ENCODE data around the gene OR2D3.
"Not testable (repeated sequence)": the region's sequence is repeated elsewhere in the genome, so short reads cannot be mapped to it uniquely, and the experiment has no call there.

The OR2D3 gene

DNA sequence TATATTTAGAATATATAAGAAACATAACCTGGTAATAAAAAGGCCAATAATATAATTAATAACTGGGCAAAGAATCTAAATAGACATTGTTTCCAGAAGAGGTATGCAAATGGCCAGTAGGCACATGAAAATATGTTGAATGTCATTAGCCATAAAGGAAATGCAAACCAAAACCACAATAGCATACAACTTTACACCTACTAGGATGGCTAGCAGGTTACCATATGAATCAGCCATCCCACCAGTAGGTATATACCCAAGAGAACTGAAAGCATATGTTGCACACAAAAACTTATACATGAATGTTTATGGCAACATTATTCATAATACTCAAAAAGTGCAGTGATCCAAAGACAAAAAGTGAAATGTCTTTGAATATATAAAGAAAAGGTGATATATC lies 25.8 kb upstream of the OR2D3 start:
- H3K4me3 ChIP-seq (ENCODE audit: low read depth in 1 of 2, low read length in 1 of 2) = no peak overlapping the region
- H3K27me3 ChIP-seq = no peaks in the 10 kb centered on the region
- H3K36me3 ChIP-seq = no peaks in the 10 kb centered on the region
- no peak overlapping the region for H3K27ac ChIP-seq
- TF ChIP-seq, protein P1, sequence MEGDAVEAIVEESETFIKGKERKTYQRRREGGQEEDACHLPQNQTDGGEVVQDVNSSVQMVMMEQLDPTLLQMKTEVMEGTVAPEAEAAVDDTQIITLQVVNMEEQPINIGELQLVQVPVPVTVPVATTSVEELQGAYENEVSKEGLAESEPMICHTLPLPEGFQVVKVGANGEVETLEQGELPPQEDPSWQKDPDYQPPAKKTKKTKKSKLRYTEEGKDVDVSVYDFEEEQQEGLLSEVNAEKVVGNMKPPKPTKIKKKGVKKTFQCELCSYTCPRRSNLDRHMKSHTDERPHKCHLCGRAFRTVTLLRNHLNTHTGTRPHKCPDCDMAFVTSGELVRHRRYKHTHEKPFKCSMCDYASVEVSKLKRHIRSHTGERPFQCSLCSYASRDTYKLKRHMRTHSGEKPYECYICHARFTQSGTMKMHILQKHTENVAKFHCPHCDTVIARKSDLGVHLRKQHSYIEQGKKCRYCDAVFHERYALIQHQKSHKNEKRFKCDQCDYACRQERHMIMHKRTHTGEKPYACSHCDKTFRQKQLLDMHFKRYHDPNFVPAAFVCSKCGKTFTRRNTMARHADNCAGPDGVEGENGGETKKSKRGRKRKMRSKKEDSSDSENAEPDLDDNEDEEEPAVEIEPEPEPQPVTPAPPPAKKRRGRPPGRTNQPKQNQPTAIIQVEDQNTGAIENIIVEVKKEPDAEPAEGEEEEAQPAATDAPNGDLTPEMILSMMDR (IDR thresholded peaks at IDR 0.05) = no peak
- no peaks in the 10 kb centered on the region for H3K9me3 ChIP-seq
- no peaks in the 10 kb centered on the region for H3K4me1 ChIP-seq (ENCODE audit: control insufficient read depth in 1 of 2, insufficient read depth in 1 of 2, low read depth in 1 of 2, low read length in 1 of 2)

DNA sequence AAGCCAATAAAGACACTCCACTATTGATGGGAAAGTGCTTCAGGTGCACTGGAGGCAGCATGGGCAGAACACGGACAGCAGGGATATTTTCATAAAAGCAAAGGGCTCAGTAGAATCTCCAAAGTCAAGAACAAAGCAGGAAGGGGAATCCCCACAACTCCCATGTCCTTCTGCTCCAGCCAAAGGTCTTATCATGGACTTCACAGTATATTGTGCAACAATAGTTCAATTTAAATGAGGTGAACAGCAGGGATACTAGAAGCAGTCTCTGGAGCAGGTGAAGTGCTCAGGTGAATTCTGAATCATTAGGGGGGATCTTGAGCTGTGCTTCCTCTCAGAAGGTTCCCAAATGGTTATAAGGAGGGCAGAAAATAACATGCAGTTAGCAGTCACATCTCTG lies 21.9 kb upstream of the OR2D3 start:
- Histone ChIP-seq H3K36me3 (no peaks in the 10 kb centered on the region), H3K4me1 (ENCODE audit: control insufficient read depth in 1 of 2, insufficient read depth in 1 of 2, low read depth in 1 of 2, low read length in 1 of 2) (no peaks in the 10 kb centered on the region), H3K4me3 (ENCODE audit: low read depth in 1 of 2, low read length in 1 of 2) (no peak overlapping the region), H3K27ac (no peak overlapping the region), H3K9me3 (no peaks in the 10 kb centered on the region), H3K27me3 (no peaks in the 10 kb centered on the region)
- TF ChIP-seq, protein P1 (IDR thresholded peaks at IDR 0.05) = no peak

DNA sequence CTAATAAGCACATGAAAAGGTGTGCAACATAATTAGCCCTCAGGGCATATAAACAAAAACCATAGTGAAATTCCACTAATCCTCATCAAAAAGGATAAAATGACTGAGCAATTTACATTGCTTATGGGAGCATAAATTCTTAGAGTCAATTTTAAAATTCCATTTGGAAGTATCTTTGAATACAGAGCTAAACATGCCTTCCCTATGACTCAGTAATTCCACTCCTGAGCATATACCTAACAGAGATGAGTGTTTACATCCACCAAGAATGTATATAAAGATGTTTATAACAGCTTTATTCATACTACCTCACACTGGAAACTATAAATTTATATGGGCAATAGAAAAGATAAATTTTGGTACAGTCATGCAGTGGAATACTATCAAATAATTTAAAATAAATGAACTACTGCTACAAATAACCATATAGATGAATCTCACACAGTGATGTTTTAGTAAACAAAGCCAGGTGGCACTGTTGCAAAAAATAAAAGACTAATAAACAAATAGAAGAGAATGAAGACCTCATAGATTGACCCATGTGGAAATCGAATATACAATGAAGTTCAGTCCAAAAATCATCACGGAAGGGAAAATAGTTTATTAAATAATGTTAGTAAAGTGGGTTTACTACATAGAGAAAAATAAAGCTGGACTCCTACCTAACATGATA lies 20.3 kb upstream of the OR2D3 start:
- no peak overlapping the region for H3K4me3 ChIP-seq (ENCODE audit: low read depth in 1 of 2, low read length in 1 of 2)

DNA sequence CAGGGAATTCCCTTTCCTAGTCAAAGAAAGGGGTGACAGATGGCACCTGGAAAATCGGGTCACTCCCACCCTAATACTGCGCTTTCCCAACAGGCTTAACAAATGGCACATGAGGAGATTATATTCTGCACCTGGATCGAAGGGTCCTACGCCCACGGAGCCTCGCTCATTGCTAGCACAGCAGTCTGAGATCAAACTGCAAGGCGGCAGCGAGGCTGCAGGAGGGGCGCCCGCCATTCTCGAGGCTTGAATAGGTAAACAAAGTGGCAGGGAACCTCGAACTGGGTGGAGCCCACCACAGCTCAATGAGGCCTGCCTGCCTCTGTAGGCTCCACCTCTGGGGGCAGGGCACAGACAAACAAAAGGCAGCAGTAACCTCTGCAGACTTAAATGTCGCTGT lies 16.0 kb upstream of the OR2D3 start:
- not testable (repeated sequence) for H3K36me3 ChIP-seq; H3K27ac ChIP-seq; H3K4me3 ChIP-seq (ENCODE audit: low read depth in 1 of 2, low read length in 1 of 2); H3K9me3 ChIP-seq; H3K27me3 ChIP-seq; H3K4me1 ChIP-seq (ENCODE audit: control insufficient read depth in 1 of 2, insufficient read depth in 1 of 2, low read depth in 1 of 2, low read length in 1 of 2)

More for the DNA sequence above, 20.3 kb upstream of the OR2D3 start:
- TF ChIP-seq, protein P1 (IDR thresholded peaks at IDR 0.05) = no peak
- Histone ChIP-seq H3K27ac (no peak overlapping the region), H3K9me3 (no peaks in the 10 kb centered on the region), H3K27me3 (no peaks in the 10 kb centered on the region), H3K36me3 (no peaks in the 10 kb centered on the region), H3K4me1 (ENCODE audit: control insufficient read depth in 1 of 2, insufficient read depth in 1 of 2, low read depth in 1 of 2, low read length in 1 of 2) (no peaks in the 10 kb centered on the region)

DNA sequence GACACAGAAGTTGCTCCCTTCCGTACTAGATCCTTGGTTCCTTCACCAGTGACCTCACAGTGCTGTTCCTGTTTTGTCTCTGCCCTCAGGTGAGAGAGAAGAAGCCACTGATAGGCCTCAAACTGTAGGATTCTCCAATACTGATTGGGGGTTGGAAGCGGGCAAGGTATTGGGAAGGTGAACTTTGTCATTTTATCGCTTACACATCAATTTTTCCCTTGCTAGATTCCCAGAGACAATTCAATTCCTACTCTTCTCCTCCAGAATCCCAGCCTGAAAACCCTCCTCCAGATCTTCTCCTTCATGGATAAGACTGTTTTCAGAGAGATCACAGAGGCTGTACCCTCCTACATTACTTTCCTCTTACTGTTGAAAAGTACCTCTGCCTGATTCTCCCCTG lies 9.4 kb upstream of the OR2D3 start:
- TF ChIP-seq, protein P1 (IDR thresholded peaks at IDR 0.05) = no peak
- Histone ChIP-seq H3K4me3 (ENCODE audit: low read depth in 1 of 2, low read length in 1 of 2) (no peak overlapping the region), H3K36me3 (no peaks in the 10 kb centered on the region), H3K4me1 (ENCODE audit: control insufficient read depth in 1 of 2, insufficient read depth in 1 of 2, low read depth in 1 of 2, low read length in 1 of 2) (no peaks in the 10 kb centered on the region), H3K9me3 (no peaks in the 10 kb centered on the region), H3K27ac (no peak overlapping the region), H3K27me3 (no peaks in the 10 kb centered on the region)

DNA sequence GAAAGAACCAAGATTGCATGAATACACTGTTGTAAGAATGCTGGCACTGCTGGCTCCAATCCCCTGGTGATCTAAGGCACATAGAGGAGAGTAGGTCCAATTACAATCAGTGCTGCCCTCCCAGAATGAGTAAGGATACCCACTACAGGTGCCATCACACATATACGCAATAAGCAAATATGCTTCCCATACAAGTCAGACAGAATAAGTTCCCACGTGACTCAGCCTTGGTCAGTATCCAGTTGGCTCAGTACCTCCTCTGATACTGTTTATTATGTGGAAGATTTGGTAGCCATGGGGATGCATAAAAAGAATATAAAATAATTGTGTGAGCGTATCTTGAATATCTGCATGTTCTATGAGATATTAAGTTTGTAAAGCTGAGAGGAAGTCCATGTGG lies 8.9 kb upstream of the OR2D3 start:
- Histone ChIP-seq H3K4me3 (ENCODE audit: low read depth in 1 of 2, low read length in 1 of 2) (no peak overlapping the region), H3K9me3 (no peaks in the 10 kb centered on the region), H3K27ac (no peak overlapping the region), H3K4me1 (ENCODE audit: control insufficient read depth in 1 of 2, insufficient read depth in 1 of 2, low read depth in 1 of 2, low read length in 1 of 2) (no peaks in the 10 kb centered on the region), H3K36me3 (no peaks in the 10 kb centered on the region), H3K27me3 (no peaks in the 10 kb centered on the region)
- TF ChIP-seq, protein P1 (IDR thresholded peaks at IDR 0.05) = no peak
